ENCODE data around the gene ESPL1.

ESPL1 gene

GRCh38 chr12:53265783-53266182 is 2.3 kb upstream of the ESPL1 start:
- no peak for DNase-seq (ENCODE audit: low read depth, low spot score)
- H3K4me3 ChIP-seq (ENCODE audit: low read depth, low read length): no peak overlapping the region
- TF ChIP-seq, protein P1, sequence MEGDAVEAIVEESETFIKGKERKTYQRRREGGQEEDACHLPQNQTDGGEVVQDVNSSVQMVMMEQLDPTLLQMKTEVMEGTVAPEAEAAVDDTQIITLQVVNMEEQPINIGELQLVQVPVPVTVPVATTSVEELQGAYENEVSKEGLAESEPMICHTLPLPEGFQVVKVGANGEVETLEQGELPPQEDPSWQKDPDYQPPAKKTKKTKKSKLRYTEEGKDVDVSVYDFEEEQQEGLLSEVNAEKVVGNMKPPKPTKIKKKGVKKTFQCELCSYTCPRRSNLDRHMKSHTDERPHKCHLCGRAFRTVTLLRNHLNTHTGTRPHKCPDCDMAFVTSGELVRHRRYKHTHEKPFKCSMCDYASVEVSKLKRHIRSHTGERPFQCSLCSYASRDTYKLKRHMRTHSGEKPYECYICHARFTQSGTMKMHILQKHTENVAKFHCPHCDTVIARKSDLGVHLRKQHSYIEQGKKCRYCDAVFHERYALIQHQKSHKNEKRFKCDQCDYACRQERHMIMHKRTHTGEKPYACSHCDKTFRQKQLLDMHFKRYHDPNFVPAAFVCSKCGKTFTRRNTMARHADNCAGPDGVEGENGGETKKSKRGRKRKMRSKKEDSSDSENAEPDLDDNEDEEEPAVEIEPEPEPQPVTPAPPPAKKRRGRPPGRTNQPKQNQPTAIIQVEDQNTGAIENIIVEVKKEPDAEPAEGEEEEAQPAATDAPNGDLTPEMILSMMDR (IDR thresholded peaks at IDR 0.05; ENCODE audit: insufficient read depth, low read length, missing control alignments): no peak
- POLR2A ChIA-PET: no interaction called here
- CTCF ChIA-PET: interaction anchor here (0.8 to 7.4 kb wide), 6 partner anchors 8 to 106 kb away, joined by 3 to 95 read pairs (median 18); partner anchors contain the start of gene AAAS

DNA sequence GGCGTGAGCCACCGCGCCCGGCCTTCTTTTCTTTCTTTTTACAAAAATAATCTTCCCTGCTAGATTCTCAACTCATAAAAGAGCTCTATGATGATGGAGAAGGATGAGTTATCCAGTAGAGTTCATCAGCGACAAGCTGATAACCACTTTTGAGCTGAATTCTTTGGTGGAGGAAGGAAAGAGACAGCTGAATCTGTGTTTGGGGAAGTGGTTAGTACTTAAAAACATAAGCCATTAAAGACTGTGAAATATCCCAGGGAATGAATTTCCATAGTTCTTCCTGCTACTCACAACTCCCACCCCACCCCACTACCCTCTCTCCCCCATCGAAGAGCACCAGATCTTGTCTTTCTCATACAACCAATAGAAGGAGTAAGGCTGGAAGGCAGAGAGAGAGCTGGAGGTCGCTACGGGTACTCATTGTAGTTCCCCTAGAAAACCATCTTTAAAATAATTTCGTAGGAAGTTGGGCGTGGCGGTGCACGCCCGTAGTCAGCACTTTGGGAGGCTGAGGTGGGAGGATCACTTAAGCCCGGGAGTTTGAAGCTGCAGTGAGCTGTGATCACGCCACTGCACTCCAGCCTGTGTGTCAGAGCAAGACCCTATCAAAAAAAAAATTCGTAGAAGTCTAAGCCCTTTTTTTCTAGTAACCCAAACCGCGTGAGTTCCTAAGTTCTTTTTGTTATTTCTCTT is 647 bp upstream of the ESPL1 start:
- CTCF ChIA-PET: interaction anchor here (0.7 to 7.4 kb wide), 7 partner anchors 9 to 207 kb away, joined by 3 to 95 read pairs (median 30); partner anchors contain the start of gene AAAS
- peak overlapping the region; percentile 95 for H3K4me3 ChIP-seq (ENCODE audit: low read depth, low read length)
- no peak for DNase-seq (ENCODE audit: low read depth, low spot score)
- POLR2A ChIA-PET: no interaction called here
- TF ChIP-seq, protein P1 (IDR thresholded peaks at IDR 0.05; ENCODE audit: insufficient read depth, low read length, missing control alignments): no peak

GRCh38 chr12:53268630-53269562 is 797 bp downstream of the ESPL1 start:
- ChIA-PET CTCF (interaction anchor here (0.7 to 7.4 kb wide), 11 partner anchors 9 to 202 kb away, joined by 3 to 95 read pairs (median 8); partner anchors contain the start of genes AAAS and PFDN5), POLR2A (interaction anchor here (0.5 to 0.7 kb wide), 2 partner anchors 32 to 52 kb away, joined by 3 read pairs; no protein-coding TSS in a partner anchor)
- H3K4me3 ChIP-seq (ENCODE audit: low read depth, low read length): peak overlapping the region; percentile 95
- DNase-seq (ENCODE audit: low read depth, low spot score): no peak
- TF ChIP-seq, protein P1 (IDR thresholded peaks at IDR 0.05; ENCODE audit: insufficient read depth, low read length, missing control alignments): no peak

- TF ChIP-seq, protein P1 (IDR thresholded peaks at IDR 0.05; ENCODE audit: insufficient read depth, low read length, missing control alignments): no peak
- ChIA-PET CTCF (interaction anchor here (3.9 kb wide), 1 partner anchor 13 kb away, joined by 19 read pairs; no protein-coding TSS in a partner anchor), POLR2A (no interaction called here)
- no peak overlapping the region for H3K4me3 ChIP-seq (ENCODE audit: low read depth, low read length)
- DNase-seq (ENCODE audit: low read depth, low spot score): no peak
These were observed 6.3 kb downstream of the ESPL1 start for GRCh38 chr12:53274445-53274844.

GRCh38 chr12:53276511-53276910 is 8.4 kb downstream of the ESPL1 start:
- CTCF ChIA-PET: interaction anchor here (0.6 to 5.0 kb wide), 3 partner anchors 10 to 52 kb away, joined by 3 to 46 read pairs (median 6); no protein-coding TSS in a partner anchor
- no peak for DNase-seq (ENCODE audit: low read depth, low spot score)

More at GRCh38 chr12:53276511-53276910, 8.4 kb downstream of the ESPL1 start:
- TF ChIP-seq, protein P1 (IDR thresholded peaks at IDR 0.05; ENCODE audit: insufficient read depth, low read length, missing control alignments): no peak
- POLR2A ChIA-PET: interaction anchor here (1.2 kb wide), 1 partner anchor 9 kb away, joined by 3 read pairs; no protein-coding TSS in a partner anchor
- H3K4me3 ChIP-seq (ENCODE audit: low read depth, low read length): no peak overlapping the region
